ENCODE data around the gene VAV3.

VAV3 gene

GRCh38 chr1:107689733-107690132, 275.2 kb downstream of the VAV3 start:
- TF ChIP-seq CTCF (IDR thresholded peaks at IDR 0.05; ENCODE audit: insufficient read depth, low read depth, low read length, missing control alignments): peak; percentile 18
- no peak overlapping the region for H3K4me3 ChIP-seq (ENCODE audit: low read length)
- no peak for DNase-seq (ENCODE audit: low read depth)

- TF ChIP-seq CTCF (IDR thresholded peaks at IDR 0.05; ENCODE audit: insufficient read depth, low read depth, low read length, missing control alignments): no peak
- H3K4me3 ChIP-seq (ENCODE audit: low read length): no peak overlapping the region
- peak; percentile 75 for DNase-seq (ENCODE audit: low read depth)
Measured at GRCh38 chr1:107689159-107689558, 275.8 kb downstream of the VAV3 start.

GRCh38 chr1:107687849-107688753, 276.9 kb downstream of the VAV3 start:
- DNase-seq (ENCODE audit: low read depth): peak; percentile 89
- TF ChIP-seq CTCF (IDR thresholded peaks at IDR 0.05; ENCODE audit: insufficient read depth, low read depth, low read length, missing control alignments): no peak
- peak overlapping the region; percentile 69 for H3K4me3 ChIP-seq (ENCODE audit: low read length)

GRCh38 chr1:107683683-107684082, 281.3 kb downstream of the VAV3 start:
- no peak overlapping the region for H3K4me3 ChIP-seq (ENCODE audit: low read length)
- DNase-seq (ENCODE audit: low read depth): no peak
- no peak for TF ChIP-seq CTCF (IDR thresholded peaks at IDR 0.05; ENCODE audit: insufficient read depth, low read depth, low read length, missing control alignments)

- TF ChIP-seq CTCF (IDR thresholded peaks at IDR 0.05; ENCODE audit: insufficient read depth, low read depth, low read length, missing control alignments): no peak
- peak; percentile 85 for DNase-seq (ENCODE audit: low read depth)
- H3K4me3 ChIP-seq (ENCODE audit: low read length): no peak overlapping the region
Measured at GRCh38 chr1:107683191-107683657, 281.8 kb downstream of the VAV3 start.

GRCh38 chr1:107682467-107682866, 282.5 kb downstream of the VAV3 start:
- no peak overlapping the region for H3K4me3 ChIP-seq (ENCODE audit: low read length)
- TF ChIP-seq CTCF (IDR thresholded peaks at IDR 0.05; ENCODE audit: insufficient read depth, low read depth, low read length, missing control alignments): no peak
- peak; percentile 79 for DNase-seq (ENCODE audit: low read depth)

Measured in epithelial cell of esophagus (primary cell).